Stimulated activated CD4-positive, alpha-beta T cell treated with anti-CD3 and anti-CD28 coated beads, Interleukin-4, amount 100 ng/mL, for 24 hours (primary cell): ENCODE data around the gene FAM161A.
"Not testable (repeated sequence)": the region's sequence is repeated elsewhere in the genome, so short reads cannot be mapped to it uniquely, and the experiment has no call there.

Source experiments
- DNase-seq: peaks from one replicate; pipeline ENCODE4 v3.0.0-alpha.2; 2020

The FAM161A gene, protein sequence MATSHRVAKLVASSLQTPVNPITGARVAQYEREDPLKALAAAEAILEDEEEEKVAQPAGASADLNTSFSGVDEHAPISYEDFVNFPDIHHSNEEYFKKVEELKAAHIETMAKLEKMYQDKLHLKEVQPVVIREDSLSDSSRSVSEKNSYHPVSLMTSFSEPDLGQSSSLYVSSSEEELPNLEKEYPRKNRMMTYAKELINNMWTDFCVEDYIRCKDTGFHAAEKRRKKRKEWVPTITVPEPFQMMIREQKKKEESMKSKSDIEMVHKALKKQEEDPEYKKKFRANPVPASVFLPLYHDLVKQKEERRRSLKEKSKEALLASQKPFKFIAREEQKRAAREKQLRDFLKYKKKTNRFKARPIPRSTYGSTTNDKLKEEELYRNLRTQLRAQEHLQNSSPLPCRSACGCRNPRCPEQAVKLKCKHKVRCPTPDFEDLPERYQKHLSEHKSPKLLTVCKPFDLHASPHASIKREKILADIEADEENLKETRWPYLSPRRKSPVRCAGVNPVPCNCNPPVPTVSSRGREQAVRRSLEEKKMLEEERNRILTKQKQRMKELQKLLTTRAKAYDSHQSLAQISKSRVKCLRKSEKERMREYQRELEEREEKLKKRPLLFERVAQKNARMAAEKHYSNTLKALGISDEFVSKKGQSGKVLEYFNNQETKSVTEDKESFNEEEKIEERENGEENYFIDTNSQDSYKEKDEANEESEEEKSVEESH

DNA sequence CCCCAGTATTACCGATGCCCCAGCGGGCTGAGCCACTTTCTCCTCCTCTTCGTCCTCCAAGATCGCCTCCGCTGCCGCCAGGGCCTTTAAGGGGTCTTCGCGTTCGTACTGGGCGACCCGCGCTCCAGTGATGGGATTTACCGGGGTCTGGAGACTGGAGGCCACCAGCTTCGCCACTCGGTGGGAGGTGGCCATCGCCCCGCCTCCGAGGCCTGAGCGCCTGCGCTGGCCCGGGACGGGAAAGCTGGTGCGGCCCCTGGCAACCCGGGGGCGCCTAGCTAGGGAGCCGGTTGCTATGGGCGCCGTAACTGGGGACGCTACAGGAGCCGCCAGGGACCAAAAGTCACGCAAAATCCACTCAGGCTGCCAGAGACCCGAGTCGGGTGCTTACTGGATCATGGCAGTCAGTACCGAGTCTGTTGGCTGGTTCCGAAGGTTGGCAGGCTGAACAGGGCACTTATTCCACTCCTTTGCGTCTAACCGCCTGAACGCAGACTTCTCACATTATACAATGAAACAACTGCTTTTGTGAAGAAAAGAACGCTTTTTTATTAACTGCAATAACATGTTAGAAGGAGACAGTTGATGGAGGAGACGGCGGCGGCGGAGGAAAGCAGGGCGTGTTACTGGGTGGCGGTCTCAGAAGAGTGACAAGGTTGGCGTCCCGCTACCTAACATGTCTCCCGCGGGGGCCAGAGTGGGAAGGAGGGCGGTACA lies at the start of gene FAM161A:
Gene FAM161A, minus strand, starts transcription at position 214 of the 717 bp plus-strand sequence. Its CDS starts 19 bp downstream, at position 195.
- peak; percentile 77 for DNase-seq

GRCh38 chr2:61900281-61900680 lies 46.4 kb upstream of the FAM161A start:
- DNase-seq: no peak

- no peak for DNase-seq
Observed at GRCh38 chr2:61898810-61899209, 45.0 kb upstream of the FAM161A start.

GRCh38 chr2:61888267-61889055 lies 34.6 kb upstream of the FAM161A start, which contains the start of gene CCT4:
TSS of gene CCT4 (minus strand) at chr2:61888656. CDS start at chr2:61888507, 149 bp downstream.
- peak; percentile 89 for DNase-seq

DNA sequence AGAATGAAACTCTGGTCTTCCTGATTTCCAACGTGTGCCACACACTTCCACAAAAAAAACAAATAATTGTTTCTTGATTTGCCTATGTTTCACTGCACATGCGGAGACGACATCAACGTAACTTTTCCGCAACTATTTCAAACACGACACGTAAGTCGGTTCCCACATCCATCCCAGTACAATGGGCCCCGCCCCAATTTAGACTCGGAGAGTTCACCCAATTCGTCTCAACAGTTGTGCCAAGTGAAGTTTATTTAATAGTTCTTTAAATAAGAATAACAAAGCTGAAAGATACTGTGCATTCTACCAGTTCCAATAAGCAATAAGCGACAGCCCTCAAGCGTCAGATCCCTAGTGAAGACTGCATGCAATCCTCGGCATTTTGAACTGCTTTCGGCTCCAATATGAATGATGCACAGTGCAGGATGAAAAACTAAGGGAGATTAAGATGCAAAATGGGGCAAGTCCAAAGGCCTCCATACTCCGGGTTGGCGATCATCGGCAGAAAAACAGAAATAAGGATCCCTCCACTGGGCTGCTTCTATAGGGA lies 33.9 kb upstream of the FAM161A start:
- peak; percentile 39 for DNase-seq

- DNase-seq: no peak
Observed at GRCh38 chr2:61885896-61886603, 32.2 kb upstream of the FAM161A start.

- DNase-seq: no peak
Observed at GRCh38 chr2:61882850-61883249, 29.0 kb upstream of the FAM161A start.

GRCh38 chr2:61879351-61879750 lies 25.5 kb upstream of the FAM161A start:
- DNase-seq: not testable (repeated sequence)

GRCh38 chr2:61878761-61879160 lies 24.9 kb upstream of the FAM161A start:
- DNase-seq: no peak

DNA sequence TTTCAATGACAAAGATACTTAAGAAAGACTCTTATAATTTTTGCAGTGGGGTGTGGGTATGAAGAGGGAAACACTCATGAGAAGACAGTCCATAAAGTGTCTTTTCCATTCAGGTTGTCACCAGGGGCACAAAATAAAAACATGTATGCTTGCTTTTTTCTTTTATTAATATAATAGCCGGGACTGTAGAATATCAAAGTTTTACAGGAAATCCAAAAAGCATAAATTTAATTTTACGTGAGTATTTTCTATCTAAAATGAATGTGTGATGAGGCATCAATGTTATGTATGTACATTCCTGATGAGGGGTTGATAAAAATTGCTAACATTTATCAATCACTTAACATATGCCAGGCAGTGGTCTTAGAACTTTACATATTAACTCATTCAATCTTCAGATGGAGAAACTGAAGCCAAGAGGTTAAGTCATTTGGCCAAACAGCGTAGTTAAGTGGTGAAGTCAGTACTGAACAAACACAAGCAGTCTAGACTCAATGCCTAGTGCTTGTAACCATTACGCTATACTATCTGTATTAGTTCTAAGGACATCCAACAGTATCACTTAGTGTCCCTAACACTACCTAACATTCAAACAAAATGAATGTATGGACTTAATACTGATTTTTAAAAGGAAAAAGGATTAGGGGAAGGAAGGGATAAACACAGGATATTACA lies 23.8 kb upstream of the FAM161A start:
- DNase-seq: no peak

GRCh38 chr2:61876400-61876799 lies 22.5 kb upstream of the FAM161A start:
- DNase-seq: no peak

DNA sequence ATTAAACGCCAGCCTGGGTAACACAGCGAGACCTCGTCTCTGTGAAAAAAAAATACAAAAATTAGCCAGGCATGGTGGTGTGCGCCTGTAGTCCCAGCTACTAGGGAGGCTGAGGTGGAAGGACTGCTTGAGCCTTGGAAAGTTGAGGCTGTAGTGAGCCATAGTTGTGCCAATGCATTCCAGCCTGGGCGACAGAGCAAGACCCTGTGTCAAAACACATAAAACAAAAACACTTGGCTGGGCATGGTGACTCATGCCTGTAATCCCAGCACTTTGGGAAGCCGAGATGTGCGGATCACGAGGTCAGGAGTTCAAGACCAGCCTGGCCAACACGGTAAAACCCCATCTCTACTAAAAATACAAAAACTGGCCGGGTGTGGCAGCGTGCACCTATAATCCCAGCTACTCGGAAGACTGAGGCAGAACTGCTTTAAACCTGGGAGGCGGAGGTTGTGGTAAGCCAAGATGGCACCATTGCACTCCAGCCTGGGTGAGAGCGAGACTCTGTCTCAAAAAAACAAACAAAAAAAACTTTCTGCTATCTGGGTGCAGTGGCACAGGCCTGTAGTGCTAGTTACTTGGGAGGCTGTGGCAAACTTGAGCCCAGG lies 12.7 kb upstream of the FAM161A start:
- not testable (repeated sequence) for DNase-seq

GRCh38 chr2:61862085-61862484 lies 8.2 kb upstream of the FAM161A start:
- DNase-seq: no peak

DNA sequence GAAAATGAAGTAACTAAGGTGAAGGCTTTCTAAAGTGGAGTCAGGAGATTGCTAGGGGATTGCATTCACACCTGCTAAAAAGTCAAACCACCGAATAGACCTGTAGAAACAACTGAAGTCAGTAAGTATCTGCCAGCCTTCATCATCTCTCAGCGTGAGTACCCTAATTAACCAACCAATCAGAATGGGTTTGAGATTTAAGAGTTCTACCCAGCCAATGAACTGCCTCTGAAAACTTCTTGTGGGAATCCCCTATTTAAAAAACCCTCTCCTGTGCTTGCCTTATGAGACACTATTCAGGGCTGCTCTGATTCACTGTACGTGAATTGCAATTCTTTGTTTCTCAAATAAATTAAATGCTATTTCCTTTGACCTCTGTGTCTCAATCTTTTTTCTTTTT lies 3.4 kb upstream of the FAM161A start:
- DNase-seq: no peak

DNA sequence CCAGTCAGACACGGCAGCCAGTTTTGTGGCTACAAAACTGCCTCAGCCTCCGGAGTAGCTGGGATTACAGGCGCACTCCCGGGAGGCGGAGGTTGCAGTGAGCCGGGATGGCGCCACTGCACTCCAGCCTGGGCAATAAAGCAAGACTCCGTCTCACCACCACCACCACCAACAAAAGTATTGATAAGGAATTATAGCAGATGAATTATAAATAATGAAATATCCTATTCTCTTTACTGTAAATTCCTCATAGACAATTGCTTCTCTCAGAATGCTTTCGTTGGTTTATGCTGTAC lies 1.4 kb upstream of the FAM161A start:
- no peak for DNase-seq

DNA sequence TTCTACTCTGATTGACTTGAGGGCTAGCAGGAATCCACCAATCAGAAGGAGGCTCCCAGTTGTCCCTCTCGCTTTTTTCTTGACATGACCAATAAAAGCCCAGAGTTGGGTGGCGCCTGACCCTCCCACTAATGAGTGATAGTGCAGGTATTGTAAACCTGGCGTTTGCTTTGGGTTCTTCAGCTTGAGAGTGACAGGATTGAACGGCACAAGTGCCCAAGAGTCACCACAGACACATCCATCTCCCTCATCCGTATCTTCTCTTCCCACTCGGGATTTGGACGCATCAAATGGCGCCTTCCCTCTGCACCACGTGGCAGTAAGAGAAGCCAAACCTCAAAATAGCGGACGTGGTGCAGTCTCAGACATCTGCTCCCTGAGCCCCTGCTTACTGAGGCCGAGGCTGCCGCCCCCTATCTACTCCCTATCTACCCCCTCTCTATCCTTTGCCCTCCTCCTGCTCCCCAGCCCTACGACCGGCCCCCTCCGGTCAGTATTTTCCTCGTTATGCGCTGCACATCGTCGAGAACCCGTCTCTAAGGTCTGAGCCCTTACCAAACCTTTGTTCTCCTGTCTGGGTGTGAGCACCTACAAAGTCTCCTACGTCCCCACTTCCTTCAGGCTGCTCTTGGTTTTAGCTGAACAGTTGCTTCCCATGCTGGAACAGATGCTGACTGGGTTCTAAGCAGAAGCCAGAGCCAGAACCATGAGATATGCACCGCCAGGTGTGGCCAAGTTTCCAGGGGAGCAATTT lies 881 bp upstream of the FAM161A start:
- DNase-seq: peak; percentile 93

GRCh38 chr2:61853086-61853846 lies 594 bp downstream of the FAM161A start:
- DNase-seq: no peak

DNA sequence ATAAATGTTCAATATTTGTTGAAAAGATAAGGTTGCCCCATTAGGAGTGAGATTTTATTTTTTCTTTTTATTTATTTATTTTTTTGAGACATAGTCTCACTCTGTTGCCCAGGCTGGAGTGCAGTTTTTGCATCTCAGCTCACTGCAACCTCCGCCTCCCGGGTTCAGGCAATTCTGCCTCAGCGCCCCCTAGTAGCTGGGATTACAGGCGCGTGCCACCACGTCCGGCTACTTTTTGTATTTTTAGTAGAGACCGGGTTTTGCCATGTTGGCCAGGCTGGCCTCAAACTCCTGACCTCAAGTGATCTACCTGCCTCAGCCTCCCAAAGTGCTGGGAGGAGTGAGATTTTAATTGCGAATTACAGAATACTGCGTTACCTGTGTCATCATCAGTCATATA lies 2.6 kb downstream of the FAM161A start:
- not testable (repeated sequence) for DNase-seq

- no peak for DNase-seq
Observed at GRCh38 chr2:61845320-61845719, 8.5 kb downstream of the FAM161A start.
